Fibroblast of skin of left quadriceps (primary cell): ENCODE measurements around the gene ERCC8.

Source experiments
- DNase-seq, 2 experiments: peaks; one replicate each; pipeline ENCODE4 v3.0.0-alpha.2; 2013; ENCODE audit warnings: low read depth in 2 of 2

Gene ERCC8

GRCh38 chr5:60841361-60841760 is 103.5 kb downstream of the ERCC8 start:
- DNase-seq = no peak

DNA sequence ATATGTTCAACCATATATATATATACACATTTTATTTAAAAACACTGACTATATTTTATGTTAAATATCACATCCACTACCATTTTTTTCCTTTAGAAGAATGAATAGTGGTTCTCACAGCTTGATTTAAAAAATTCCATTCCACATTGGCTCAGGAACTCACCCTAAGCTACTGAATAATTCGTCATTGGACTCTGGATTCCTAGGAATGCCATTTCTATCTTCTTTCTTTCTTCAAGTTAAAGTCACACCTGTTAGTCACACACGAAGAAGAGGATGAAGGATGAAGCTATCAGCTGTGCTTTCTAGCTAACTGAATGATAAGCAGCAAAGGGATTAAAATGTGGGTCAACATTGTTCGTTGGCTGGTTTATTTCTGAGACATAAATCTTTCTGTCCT is 108.7 kb downstream of the ERCC8 start:
- DNase-seq = no peak

- no peak for DNase-seq
Observed at GRCh38 chr5:60835554-60835953, 109.3 kb downstream of the ERCC8 start.

GRCh38 chr5:60833520-60833919 is 111.3 kb downstream of the ERCC8 start:
- DNase-seq = no peak

- no peak for DNase-seq
Observed at GRCh38 chr5:60830581-60831127, 114.2 kb downstream of the ERCC8 start.

GRCh38 chr5:60829490-60830266 is 115.2 kb downstream of the ERCC8 start:
- no peak for DNase-seq

GRCh38 chr5:60827201-60827600 is 117.7 kb downstream of the ERCC8 start:
- no peak for DNase-seq

- no peak for DNase-seq
Observed at GRCh38 chr5:60826653-60827052, 118.2 kb downstream of the ERCC8 start.
